CD4-positive, alpha-beta T cell treated with Interleukin-6 at 100 ng/mL for 8 hours (primary cell): Measurements from ENCODE around the gene SCO2.

Experiments
- DNase-seq: peaks from one replicate; pipeline ENCODE4 v3.0.0-alpha.2; 2020; ENCODE audit warnings: mixed read lengths, low spot score

The SCO2 gene

DNA sequence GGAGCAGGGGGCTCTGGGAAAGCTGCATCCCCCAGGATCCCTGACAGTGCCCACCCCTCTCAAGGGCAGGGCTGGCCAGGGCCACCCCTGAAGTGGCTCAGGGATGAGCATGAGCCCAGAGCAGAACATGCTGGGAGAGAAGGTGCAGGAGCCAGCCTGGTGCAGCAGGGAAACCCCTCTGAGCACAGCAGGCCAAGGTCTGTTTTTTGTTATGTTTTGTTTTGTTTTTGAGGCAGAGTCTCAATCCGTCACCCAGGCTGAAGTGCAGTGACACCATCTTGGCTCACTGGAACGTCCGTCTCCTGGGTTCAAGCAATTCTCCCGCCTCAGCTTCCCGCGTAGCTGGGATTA lies 49.8 kb downstream of the SCO2 start:
- no peak for DNase-seq

DNA sequence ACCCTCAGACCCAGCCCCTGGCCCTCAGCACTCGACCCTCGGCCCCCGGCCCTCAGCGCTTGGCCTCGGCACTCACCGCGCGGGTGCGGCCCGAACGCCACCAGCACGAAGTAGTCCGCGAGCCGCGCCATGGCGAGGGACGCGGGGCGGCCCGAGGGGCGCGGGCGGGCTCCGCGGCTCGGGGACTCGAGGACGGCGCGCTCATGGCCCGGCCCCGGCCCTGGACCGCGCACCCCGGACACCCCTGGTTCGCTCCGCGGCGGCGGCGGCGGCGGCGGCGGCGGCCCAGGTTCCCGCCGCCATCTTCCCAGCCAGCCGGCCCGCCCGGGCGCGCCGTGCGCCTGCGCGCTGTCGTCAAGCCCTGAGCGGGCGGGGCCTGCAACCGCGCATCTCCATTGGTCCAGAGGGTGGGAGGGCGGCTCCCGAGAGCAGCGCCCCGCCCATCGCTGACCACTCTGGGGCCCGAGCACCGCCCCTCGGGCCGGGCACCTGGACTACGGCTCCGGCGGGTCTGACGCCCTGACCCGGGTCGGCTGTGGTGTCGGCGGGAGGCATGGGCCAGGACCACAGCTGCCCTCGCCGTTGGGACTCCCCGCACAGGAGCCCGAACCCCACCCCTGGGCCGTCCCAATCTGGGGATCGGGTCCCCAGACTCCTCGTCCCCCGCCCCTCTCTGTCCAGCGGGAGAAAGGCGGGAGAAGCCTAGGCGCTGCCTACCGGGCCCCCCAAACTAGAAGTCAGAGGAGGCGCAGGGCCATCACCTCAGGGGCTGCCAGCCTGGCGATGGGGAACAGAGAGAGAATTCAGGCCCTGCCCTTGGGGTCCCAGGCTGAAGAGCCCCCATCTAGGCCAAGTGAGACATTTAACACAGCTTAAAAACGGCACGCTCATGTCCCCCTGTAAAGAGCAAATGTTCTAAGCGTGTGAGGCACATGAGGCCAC lies 50.4 kb downstream of the SCO2 start, which contains the start of gene SBF1:
Gene SBF1, minus strand, starts transcription at position 326 of the 942 bp plus-strand sequence. Its CDS starts 195 bp downstream, at position 131.
- peak; percentile 87 for DNase-seq

DNA sequence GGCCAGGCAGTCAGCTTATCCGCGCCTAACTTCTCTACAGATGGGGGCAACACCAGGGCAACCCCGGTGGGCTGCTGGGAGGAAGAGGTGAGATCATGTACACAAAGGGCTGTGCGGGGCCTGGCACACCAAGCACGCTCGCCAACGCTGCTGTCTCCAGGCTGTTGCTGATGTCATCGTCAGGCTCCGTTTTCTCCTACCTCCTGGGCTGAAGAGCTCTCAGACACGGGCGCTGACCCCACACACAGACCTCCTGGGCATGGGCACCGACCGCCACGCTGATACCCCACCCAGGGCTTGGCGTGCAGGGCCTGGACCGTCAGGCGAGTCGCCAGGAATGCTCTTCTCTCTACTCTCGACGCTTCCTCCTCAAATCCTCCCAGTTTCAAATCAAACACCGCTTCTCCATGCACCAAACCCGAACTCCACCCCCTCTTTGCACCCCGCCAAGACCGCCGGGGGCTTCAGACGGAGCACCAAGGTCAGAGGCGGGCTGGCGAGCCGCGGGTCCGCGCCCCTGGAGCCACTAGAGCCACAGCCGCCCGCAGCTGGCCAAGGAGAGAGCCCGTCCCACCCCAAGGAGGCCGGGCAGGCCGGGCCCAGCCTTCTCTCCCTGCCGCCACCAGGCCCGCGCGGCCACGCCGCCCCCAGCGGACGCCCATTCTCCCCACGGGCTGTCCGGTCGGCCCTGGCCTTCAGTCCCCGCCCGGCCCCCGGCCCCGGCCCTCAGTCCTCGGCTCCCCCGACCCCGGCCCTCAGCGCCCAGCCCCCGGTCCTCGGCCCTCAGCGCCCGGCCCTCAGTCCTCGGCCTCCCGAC lies 51.3 kb downstream of the SCO2 start:
- DNase-seq: no peak
